Upper lobe of right lung (tissue), 1 donor: ENCODE results near the gene ACAD9. TPM values are rescaled to one million over a fixed set of nuclear protein-coding genes. Genes with fewer than 3 reads are reported as not detected.

ENCODE experiments used
- ATAC-seq: fragments of 200-7000 bp; cut with Tn5 transposase; one replicate; pipeline ENCODE4 v1.9.1; 2020; ENCODE audit warnings: mild to moderate bottlenecking, moderate library complexity
- DNase-seq: peaks from one replicate; pipeline ENCODE4 v3.0.0-alpha.2; 2020
- H3K27ac ChIP-seq: fragments of 200-600 bp; one replicate; pipeline ENCODE4 v1.8.0; 2022
- H3K27me3 ChIP-seq: fragments of 200-600 bp; one replicate; pipeline ENCODE4 v1.8.0; 2022; ENCODE audit warnings: mild to moderate bottlenecking
- H3K36me3 ChIP-seq: fragments of 200-600 bp; one replicate; pipeline ENCODE4 v1.8.0; 2022
- H3K4me1 ChIP-seq: fragments of 200-600 bp; one replicate; pipeline ENCODE4 v1.8.0; 2022
- H3K4me3 ChIP-seq: fragments of 200-600 bp; one replicate; pipeline ENCODE4 v1.8.0; 2022; ENCODE audit warnings: mild to moderate bottlenecking
- H3K9me3 ChIP-seq: fragments of 200-600 bp; one replicate; pipeline ENCODE4 v1.8.0; 2022
- CTCF ChIP-seq: fragments of 200-600 bp; IDR thresholded peaks from one replicate; pipeline ENCODE4 v1.8.0; 2022; ENCODE audit warnings: antibody characterized with exemption
- intact Hi-C: fragments of 100-400 bp; cut with DNase I; formaldehyde crosslinking; loops from one replicate; pipeline ENCODE4 v1.11.0; 2022
- total RNA-seq: library from RNA; stranded (reverse); fragmentation: NEBNext Ultra II Directional; extraction: Animal tissue kit (Norgen Biotek cat#: 25700); gene quantifications from one replicate; pipeline ENCODE4 v1.2.1, GENCODE V29; 2021
- donor health status: DM: no; HTN: yes; CAD: no; lungs with severe emphysema.

ACAD9 gene
- total RNA-seq, 1 donor from 2014 or later = 43.0 TPM

- Histone ChIP-seq H3K4me1 (no peaks in the 10 kb centered on the region), H3K27ac (no peak overlapping the region), H3K36me3 (no peaks in the 10 kb centered on the region), H3K9me3 (no peaks in the 10 kb centered on the region), H3K27me3 (no peaks in the 10 kb centered on the region), H3K4me3 (no peak overlapping the region)
- intact Hi-C loops = no loop called here
- ATAC-seq (peak; percentile 24), DNase-seq (no peak)
- no peak for TF ChIP-seq CTCF
Observed at GRCh38 chr3:128950223-128950938, 71.0 kb downstream of the ACAD9 start.

GRCh38 chr3:128956440-128956839 is 77.0 kb downstream of the ACAD9 start:
- H3K27me3 ChIP-seq = no peaks in the 10 kb centered on the region
- intact Hi-C loops = no loop called here
- no peaks in the 10 kb centered on the region for H3K36me3 ChIP-seq
- no peak for TF ChIP-seq CTCF
- DNase-seq (no peak), ATAC-seq (no peak)
- no peak overlapping the region for H3K4me3 ChIP-seq
- H3K4me1 ChIP-seq = no peaks in the 10 kb centered on the region
- no peak overlapping the region for H3K27ac ChIP-seq
- no peaks in the 10 kb centered on the region for H3K9me3 ChIP-seq

Other genes with a start within 250 kb of the ACAD9 start
- 215 TPM for gene RPN1, start 228.8 kb upstream of the ACAD9 start, total RNA-seq
- 306 TPM for gene RAB7A, start 153.4 kb upstream of the ACAD9 start, total RNA-seq
- 1.9 TPM for gene CFAP92, start 114.5 kb downstream of the ACAD9 start, total RNA-seq
- gene EFCC1, start 121.7 kb downstream of the ACAD9 start, total RNA-seq = 17.2 TPM
- 1.2 TPM for gene GP9, start 181.2 kb downstream of the ACAD9 start, total RNA-seq
- 38.9 TPM for gene RAB43, start 242.2 kb downstream of the ACAD9 start, total RNA-seq